AG20443 (cell line): ENCODE measurements around the gene CDC42EP3.

Experiments used
- DNase-seq: peaks from one replicate; pipeline ENCODE4 v3.0.0; 2012; ENCODE audit warnings: low spot score, mixed read lengths

Gene CDC42EP3

GRCh38 chr2:37671009-37671815, at the start of gene CDC42EP3:
Gene CDC42EP3 (minus strand): TSS chr2:37671642. CDS start chr2:37646587, 25,055 bp downstream.
- DNase-seq: peak; percentile 79

GRCh38 chr2:37721201-37721560, 49.7 kb upstream of the CDC42EP3 start:
- peak; percentile 21 for DNase-seq

GRCh38 chr2:37720533-37721200, 49.2 kb upstream of the CDC42EP3 start:
- DNase-seq: peak; percentile 33

- no peak for DNase-seq
Observed at GRCh38 chr2:37718515-37719161, 47.2 kb upstream of the CDC42EP3 start.

- DNase-seq: peak; percentile 73
Observed at GRCh38 chr2:37713258-37713700, 41.8 kb upstream of the CDC42EP3 start.

- no peak for DNase-seq
Observed at GRCh38 chr2:37711831-37712230, 40.4 kb upstream of the CDC42EP3 start.

GRCh38 chr2:37711308-37711731, 39.9 kb upstream of the CDC42EP3 start:
- peak; percentile 93 for DNase-seq

GRCh38 chr2:37709111-37709510, 37.7 kb upstream of the CDC42EP3 start:
- DNase-seq: no peak

- no peak for DNase-seq
Observed at GRCh38 chr2:37708146-37708545, 36.7 kb upstream of the CDC42EP3 start.

- DNase-seq: no peak
Observed at GRCh38 chr2:37707393-37707792, 36.0 kb upstream of the CDC42EP3 start.

GRCh38 chr2:37706334-37707183, 35.1 kb upstream of the CDC42EP3 start:
- DNase-seq: no peak

- DNase-seq: no peak
Observed at GRCh38 chr2:37705191-37705590, 33.7 kb upstream of the CDC42EP3 start.

- no peak for DNase-seq
Observed at GRCh38 chr2:37698931-37699481, 27.6 kb upstream of the CDC42EP3 start.

- no peak for DNase-seq
Observed at GRCh38 chr2:37695336-37695735, 23.9 kb upstream of the CDC42EP3 start.

GRCh38 chr2:37692711-37693110, 21.3 kb upstream of the CDC42EP3 start:
- no peak for DNase-seq

GRCh38 chr2:37689751-37690150, 18.3 kb upstream of the CDC42EP3 start:
- DNase-seq: no peak

GRCh38 chr2:37688771-37689468, 17.5 kb upstream of the CDC42EP3 start:
- DNase-seq: peak; percentile 63

GRCh38 chr2:37686792-37687526, 15.5 kb upstream of the CDC42EP3 start:
- no peak for DNase-seq

GRCh38 chr2:37684809-37685208, 13.4 kb upstream of the CDC42EP3 start:
- DNase-seq: no peak
